Progenitor cell of endocrine pancreas (in vitro differentiated cells): Measurements from ENCODE around the gene MYBPC3. TPM values are rescaled to one million over a fixed set of nuclear protein-coding genes. Genes with fewer than 3 reads are reported as not detected.

Source experiments
- DNase-seq: peaks from one replicate; pipeline ENCODE4 v3.0.0; 2021; ENCODE audit warnings: low spot score; ENCODE audit not compliant: unreplicated experiment
- H3K27ac Mint-ChIP-seq: 2 replicates; pipeline ENCODE4 v1.8.0; 2021; ENCODE audit warnings: mild to moderate bottlenecking, moderate library complexity, mixed read lengths
- H3K27me3 Mint-ChIP-seq: 2 replicates; pipeline ENCODE4 v1.8.0; 2021; ENCODE audit warnings: mixed read lengths
- H3K36me3 Mint-ChIP-seq: 2 replicates; pipeline ENCODE4 v1.8.0; 2022; ENCODE audit warnings: mixed read lengths; ENCODE audit not compliant: insufficient read depth
- H3K4me1 Mint-ChIP-seq: 2 replicates; pipeline ENCODE4 v1.8.0; 2021; ENCODE audit warnings: low read depth, mixed read lengths
- H3K4me3 Mint-ChIP-seq: 2 replicates; pipeline ENCODE4 v1.8.0; 2021; ENCODE audit warnings: low read depth, mild to moderate bottlenecking, moderate library complexity, mixed read lengths
- H3K9me3 Mint-ChIP-seq: 2 replicates; pipeline ENCODE4 v1.8.0; 2021; ENCODE audit warnings: low read depth, mixed read lengths
- total RNA-seq: library from RNA; stranded (reverse); gene quantifications from 2 replicates; pipeline ENCODE4 v1.2.1, GENCODE V29; 2021
- TF ChIP-seq, protein P1 (sequence below): fragments of 200-600 bp; sonication (generic); IDR thresholded peaks from one replicate; pipeline ENCODE4 v1.5.0; 2021; ENCODE audit warnings: antibody characterized with exemption, mild to moderate bottlenecking; ENCODE audit not compliant: unreplicated experiment

The MYBPC3 gene
- total RNA-seq, 1 donor from 2014 or later = 0.10 TPM

DNA sequence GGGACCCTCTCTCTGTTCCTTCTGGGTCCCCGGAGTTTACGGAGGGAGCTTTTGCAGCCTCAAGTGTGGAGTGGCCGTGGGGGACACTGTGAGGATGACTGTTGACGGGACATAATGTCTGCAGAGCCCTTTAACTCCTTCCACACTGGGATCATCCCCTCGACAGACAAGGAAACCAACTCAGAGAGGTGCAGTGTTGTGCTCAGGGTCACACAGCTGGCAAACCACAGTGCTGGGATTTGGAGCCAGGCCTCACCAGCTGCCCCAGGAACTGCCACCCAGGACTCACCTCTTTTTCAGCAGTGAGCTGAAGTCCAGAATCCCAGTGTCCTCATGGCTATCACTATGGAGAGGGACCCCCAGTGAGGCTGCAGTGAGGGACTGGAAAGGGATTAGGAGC, 5.4 kb downstream of the MYBPC3 start:
- Mint-ChIP-seq H3K9me3 (no peaks in the 10 kb centered on the region), H3K27me3 (no peaks in the 10 kb centered on the region), H3K36me3 (no peaks in the 10 kb centered on the region), H3K27ac (no peak overlapping the region), H3K4me1 (peaks cover 1% of the 10 kb centered on the region), H3K4me3 (no peak overlapping the region)
- no peak for DNase-seq
- TF ChIP-seq, protein P1, sequence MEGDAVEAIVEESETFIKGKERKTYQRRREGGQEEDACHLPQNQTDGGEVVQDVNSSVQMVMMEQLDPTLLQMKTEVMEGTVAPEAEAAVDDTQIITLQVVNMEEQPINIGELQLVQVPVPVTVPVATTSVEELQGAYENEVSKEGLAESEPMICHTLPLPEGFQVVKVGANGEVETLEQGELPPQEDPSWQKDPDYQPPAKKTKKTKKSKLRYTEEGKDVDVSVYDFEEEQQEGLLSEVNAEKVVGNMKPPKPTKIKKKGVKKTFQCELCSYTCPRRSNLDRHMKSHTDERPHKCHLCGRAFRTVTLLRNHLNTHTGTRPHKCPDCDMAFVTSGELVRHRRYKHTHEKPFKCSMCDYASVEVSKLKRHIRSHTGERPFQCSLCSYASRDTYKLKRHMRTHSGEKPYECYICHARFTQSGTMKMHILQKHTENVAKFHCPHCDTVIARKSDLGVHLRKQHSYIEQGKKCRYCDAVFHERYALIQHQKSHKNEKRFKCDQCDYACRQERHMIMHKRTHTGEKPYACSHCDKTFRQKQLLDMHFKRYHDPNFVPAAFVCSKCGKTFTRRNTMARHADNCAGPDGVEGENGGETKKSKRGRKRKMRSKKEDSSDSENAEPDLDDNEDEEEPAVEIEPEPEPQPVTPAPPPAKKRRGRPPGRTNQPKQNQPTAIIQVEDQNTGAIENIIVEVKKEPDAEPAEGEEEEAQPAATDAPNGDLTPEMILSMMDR = no peak

DNA sequence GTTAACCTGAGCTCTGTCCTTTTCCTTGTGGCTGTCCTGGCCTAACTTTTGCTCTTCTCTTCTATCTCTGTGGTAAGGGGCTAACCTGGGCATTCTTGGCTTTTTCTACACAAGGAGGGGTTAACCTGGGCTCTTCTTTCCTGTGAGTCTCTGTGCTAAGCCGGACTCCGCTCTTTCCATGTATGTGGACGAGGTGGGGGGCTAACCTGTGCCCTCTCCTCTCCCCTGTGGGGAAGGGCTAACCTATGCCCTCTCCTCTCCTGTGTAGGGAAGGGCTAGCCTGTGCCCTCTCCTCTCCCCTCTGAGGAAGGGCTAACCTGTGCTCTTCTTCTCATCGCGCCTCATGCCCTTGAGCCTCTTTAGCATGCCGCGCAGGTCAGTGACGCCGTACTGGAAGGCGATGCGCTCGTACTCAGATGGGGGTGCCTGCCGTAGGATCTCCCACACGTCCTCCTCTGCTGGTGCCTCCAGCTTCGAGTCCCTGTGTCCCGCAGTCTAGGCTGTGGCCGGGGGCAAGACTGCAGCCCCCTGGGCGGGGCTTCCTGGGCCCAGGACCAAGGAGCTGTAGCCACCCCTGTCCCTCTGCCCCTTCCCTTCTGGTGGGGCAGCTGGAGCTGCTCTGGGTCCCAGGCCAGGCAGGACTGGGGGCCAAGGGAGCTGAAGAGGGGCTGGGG, 6.5 kb downstream of the MYBPC3 start:
- peak overlapping the region; percentile 12 for H3K27ac Mint-ChIP-seq
- peaks cover 4% of the 10 kb centered on the region for H3K27me3 Mint-ChIP-seq
- no peak overlapping the region for H3K4me3 Mint-ChIP-seq
- peaks cover 1% of the 10 kb centered on the region for H3K4me1 Mint-ChIP-seq
- no peaks in the 10 kb centered on the region for H3K36me3 Mint-ChIP-seq
- TF ChIP-seq, protein P1 = no peak
- no peak for DNase-seq
- no peaks in the 10 kb centered on the region for H3K9me3 Mint-ChIP-seq

DNA sequence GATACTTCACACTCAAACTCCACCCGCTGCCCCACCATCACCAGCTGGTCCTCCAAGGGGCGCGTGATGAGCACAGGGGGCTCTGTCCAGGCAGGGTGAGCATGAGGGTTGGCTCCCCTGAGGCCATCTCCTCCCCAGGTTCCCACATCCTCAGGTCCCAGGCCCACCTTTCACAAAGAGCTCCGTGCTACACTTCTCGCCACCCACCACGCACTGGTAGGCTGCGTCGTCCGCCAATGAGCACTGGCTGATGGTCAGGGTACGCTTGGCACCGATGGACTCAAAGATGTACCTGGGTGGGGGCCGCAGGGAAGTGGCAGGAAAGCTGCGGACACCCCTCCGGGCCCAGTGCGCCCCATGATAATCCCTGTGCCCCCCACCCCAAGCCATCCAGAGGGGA, 9.6 kb downstream of the MYBPC3 start:
- Mint-ChIP-seq H3K27me3 (peaks cover 4% of the 10 kb centered on the region), H3K36me3 (no peaks in the 10 kb centered on the region), H3K9me3 (no peaks in the 10 kb centered on the region), H3K27ac (no peak overlapping the region), H3K4me1 (peaks cover 1% of the 10 kb centered on the region), H3K4me3 (no peak overlapping the region)
- TF ChIP-seq, protein P1 = no peak
- DNase-seq = no peak

DNA sequence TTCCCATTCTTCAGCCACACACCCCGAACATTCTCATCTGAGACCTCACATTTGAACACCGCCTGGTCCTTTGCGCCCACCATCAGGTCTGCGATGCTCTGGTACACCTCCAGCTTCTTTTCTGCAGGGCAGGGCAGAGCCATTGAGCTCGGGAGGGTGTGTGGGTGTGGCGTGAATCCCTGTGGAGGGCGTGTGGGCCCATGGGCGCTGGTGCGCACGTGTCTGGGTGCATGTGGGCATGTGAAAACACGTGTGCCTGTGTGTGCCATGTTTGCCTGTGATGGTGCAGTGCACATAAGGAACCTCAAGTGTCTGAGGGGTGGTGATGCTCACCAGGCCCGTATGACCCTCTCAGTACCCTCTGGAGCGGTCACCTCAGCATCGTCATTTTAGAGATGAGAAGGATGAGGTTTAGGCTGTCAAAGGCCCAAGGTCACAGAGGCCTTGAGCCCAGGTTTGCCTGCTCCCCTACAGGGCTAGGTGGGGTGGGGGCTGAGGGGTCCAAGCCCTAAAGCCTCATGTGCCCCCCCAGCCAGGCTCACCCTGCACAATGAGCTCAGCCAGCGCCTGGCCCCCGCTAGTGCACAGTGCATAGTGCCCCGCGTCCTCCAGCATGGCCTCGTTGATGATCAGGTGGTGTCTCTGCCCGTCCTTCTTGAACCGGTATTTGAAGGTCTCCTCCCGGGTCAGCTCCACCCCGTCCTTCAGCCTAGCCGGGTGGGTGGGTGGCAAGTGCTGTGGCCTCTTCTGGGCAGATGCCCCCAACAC, 10.3 kb downstream of the MYBPC3 start:
- Mint-ChIP-seq H3K36me3 (no peaks in the 10 kb centered on the region), H3K27me3 (peaks cover 4% of the 10 kb centered on the region), H3K4me3 (no peak overlapping the region), H3K27ac (no peak overlapping the region), H3K4me1 (peaks cover 1% of the 10 kb centered on the region), H3K9me3 (no peaks in the 10 kb centered on the region)
- TF ChIP-seq, protein P1 = no peak
- DNase-seq = no peak

DNA sequence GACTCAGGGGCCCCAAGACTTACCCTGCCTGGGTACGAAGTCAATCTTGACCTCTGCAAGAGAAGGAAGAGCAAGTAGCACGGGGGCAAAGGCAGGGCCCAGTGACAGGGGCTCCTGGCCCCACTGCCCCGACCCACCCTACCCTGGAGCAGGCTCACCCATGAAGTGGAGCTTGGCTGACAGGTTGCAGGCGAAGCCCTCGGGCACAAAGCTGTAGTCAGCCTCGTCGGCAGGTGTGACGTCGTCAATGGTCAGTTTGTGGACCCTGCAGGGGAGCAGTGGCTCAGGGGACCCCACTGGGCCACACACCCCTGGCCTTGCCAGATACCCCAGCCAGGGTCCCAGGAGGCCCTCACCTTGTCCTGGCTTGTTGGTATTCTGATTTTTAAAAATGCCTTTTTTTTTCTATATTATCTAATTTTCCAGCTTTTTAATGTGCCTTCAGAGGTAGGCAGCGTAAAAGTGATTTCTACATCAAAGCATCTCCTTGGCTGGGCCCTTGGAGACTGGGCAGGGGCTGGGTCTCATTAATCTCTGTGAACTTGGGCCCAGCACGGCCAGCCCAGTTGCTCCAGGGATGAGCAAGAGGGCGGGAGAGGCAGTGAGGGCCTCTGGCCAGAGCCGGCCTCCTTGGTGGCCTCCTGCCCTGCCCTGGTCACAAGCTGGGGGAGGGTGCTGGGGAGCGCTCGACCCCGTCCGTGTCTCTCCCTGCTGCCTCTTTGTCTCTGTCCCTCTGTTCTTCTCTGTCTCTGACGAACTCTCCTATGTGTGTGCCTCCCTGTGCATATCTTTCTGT, 11.3 kb downstream of the MYBPC3 start:
- H3K36me3 Mint-ChIP-seq = no peaks in the 10 kb centered on the region
- peaks cover 1% of the 10 kb centered on the region for H3K4me1 Mint-ChIP-seq
- TF ChIP-seq, protein P1 = no peak
- no peak overlapping the region for H3K4me3 Mint-ChIP-seq
- DNase-seq = no peak
- H3K27ac Mint-ChIP-seq = no peak overlapping the region
- H3K9me3 Mint-ChIP-seq = no peaks in the 10 kb centered on the region
- peaks cover 4% of the 10 kb centered on the region for H3K27me3 Mint-ChIP-seq
